Superior temporal gyrus (tissue), 1 donor: ENCODE results near the gene FBF1.
"Not testable (repeated sequence)": the region's sequence is repeated elsewhere in the genome, so short reads cannot be mapped to it uniquely, and the experiment has no call there.

Experiments
- DNase-seq: peaks from one replicate; pipeline ENCODE4 v3.0.0-alpha.2; 2016; ENCODE audit errors: extremely low spot score

FBF1 gene, protein sequence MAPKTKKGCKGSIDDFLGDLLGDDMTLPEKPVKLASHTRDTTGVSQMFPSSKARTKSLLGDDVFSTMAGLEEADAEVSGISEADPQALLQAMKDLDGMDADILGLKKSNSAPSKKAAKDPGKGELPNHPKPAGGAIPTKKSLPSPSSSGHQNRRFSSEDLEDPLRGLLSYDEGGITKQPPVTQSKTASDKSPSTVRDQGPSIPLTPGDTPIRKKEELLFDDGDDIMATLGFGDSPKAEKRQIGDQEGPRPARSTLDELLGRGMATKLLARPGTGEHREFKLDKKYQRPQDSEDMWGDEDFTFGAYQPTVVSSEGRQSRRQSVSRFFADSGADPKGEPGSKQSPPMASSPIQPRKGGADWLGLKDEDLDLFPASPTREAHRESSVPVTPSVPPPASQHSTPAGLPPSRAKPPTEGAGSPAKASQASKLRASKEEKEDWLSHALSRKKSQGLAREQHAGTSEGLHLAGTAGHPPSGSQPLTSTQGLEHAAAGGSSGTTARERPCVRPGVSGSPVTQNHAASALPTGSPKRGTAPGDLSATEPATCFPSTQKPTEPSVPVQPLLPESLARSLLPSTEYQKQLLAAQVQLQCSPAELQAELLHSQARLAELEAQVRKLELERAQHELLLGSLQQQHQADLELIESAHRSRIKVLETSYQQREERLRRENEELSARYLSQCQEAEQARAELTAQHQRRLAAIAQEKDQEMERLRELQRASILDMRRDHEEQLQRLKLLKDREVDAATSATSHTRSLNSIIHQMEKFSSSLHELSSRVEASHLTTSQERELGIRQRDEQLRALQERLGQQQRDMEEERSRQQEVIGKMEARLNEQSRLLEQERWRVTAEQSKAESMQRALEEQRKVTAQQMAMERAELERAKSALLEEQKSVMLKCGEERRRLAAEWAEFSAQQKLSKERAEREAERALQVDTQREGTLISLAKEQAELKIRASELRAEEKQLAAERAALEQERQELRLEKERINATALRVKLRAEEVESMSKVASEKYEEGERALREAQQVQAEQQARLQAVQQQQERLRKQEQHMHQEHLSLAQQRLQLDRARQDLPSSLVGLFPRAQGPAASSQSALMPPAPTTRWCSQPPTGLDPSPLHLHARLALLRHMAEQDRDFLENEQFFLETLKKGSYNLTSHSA

DNA sequence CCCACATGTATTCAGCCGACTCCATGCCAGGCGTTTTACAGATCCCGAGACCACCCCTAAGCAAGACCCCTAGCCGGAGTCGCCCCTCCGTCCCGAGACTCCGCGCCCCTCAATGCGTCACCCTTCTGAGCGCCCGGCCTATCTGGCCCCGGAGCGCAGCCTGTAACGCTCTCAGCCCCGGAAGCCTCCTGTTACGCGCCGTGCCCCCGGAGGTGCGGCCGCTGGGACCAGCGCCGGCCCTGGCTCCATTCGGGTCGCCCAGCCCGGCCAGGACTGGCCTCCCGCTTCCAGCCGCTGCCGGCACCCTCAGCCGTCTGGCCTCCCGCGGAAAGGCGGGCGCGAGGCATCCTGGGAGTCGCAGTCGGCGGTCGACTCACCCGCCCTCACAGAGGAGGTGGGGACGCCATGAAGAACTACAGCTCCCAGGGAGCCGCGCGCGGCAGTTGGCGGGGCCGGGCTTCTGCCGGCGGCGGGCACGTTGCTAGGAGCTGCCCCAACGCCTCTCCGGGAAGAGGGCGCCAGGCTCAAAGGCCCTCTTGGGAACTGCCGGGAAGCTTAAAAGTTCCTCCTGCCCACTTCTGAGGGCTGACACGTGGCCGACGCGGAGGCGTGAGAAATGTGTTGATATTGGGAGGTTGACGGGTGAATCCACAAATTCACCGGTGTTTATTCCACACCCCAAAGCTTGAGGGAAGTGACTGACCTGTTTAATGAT is at the start of gene FBF1:
FBF1 (minus strand) TSS at position 316 of the 715 bp plus-strand sequence. CDS start 2,893 bp downstream, outside the sequence.
- peak; percentile 95 for DNase-seq

DNA sequence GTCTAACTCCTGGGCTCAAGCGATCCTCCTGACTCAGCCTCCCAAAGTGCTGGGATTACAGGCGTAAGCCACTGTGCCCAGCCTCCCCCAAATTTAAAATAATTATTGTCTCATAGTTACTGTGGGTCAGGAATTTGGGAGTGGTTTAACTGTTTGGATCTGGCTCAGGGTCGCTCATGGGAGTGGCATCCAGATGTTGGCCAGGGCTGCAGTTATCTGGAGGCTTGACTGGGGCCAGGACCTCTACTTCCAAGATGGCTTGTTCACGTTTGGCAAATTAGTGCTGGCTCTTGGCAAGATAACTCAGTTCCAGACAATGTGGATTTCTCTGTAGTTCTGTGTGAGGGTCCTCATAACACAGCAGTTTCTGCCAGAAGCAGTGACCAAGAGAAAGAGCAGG is 46.2 kb upstream of the FBF1 start:
- no peak for DNase-seq

DNA sequence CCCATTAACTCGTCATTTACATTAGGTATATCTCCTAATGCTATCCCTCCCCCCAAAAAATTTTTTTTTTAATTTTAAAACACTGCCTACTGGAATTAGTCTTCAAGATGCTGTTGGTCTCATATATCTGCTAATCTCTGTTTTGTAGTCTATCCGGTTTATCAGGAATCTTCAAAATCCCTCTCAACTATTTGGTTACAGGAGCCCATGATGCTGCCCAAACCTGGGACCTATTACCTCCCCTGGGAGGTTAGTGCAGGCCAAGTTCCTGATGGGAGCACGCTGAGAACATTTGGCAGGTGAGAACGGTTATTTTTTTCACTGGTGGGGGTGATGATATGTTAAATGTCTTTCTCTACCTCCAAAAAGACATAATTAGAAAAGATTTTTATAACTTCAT is 45.1 kb upstream of the FBF1 start:
- no peak for DNase-seq

DNA sequence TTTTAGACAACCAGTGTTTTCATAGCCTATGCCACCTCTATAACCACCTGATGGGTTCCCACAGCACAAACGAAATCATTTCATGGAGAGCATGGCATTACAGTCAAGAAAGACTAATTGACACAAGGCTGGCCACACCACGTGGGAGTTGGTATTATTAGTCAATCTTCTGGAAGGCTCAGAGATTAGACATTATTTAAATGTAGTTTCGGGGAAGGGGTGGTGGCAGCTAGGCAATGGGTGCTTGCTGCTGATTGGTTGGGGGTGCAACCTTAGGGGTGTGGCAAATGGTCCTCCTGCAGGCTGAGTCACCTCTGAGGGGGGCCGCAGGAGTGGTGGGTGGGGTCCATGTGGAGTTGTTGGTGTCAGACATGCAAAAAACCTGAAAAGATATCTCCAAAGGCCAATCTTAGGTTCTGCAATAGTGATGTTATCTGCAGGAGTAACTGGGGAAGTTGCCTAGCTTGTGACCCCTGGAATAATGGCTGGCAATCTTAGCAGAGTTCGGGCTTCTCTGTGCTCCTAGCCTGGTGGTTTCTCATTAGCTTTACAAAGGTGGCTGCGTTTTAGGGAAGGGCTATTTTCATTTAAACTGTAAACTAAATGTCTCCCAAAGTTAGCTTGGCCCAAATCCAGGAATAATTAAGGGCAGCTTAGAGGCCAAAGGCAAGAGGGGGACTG is 42.8 kb upstream of the FBF1 start:
- DNase-seq = no peak

DNA sequence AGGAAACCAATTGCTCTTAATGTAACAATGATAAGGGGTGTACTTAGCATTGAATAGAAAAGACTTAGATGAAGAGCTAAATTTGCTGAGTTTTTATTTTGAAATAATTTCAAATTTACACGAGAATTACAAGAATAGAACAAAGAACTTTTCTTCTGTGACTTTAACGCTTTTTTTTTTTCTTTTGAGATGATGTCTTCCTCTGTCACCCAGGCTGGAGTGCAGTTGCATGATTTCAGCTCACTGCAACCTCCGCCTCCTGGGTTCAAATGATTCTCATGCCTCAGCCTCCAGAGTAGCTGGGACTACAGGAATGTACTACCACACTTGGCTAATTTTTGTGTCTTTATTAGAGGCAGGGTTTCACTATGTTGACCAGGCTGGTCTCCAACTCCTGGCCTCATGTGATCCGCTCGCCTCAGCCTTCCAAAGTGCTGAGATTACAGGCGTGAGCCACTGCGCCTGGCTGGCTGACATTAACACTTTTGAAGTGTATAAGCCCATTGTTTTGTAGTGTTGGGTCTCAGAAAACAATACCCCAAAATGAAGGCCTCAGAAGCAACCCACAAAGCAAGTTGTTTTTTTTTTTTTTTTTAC is 40.3 kb upstream of the FBF1 start:
- no peak for DNase-seq

DNA sequence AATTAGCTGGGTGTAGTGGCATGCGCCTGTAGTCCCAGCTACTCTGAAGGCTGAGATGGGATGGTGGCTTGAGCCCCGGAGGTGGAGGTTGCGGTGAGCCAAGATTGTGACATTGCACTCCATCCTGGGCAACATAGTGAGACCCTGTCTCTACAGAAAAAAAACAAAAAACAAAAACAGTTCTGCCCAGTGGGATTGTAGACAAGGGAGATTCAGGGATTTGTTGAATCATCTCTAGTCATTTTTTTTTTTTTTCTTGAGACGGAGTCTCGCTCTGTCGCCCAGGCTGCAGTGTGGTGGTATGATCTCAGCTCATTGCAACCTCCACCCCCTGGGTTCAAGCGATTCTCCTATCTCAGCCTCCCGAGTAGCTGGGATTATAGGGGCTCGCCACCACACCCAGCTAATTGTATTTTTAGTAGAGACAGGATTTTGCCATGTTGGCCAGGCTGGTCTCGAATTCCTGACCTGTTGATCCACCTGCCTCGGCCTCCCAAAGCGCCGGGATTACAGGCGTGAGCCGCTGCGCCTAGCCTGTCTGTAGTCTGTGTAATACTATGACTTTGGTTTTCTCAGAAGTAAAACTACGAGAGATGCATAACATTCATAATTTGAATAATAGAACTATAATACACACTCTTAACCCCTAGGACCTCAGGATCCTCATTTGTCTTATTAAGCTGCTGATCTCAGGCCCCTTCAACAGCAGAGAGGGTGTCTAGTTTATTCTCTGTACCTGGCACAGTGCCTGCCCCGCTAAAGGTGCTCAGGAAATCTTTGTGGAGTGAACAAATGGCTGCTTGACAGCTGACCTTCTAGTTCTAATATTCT is 39.6 kb upstream of the FBF1 start:
- no peak for DNase-seq

DNA sequence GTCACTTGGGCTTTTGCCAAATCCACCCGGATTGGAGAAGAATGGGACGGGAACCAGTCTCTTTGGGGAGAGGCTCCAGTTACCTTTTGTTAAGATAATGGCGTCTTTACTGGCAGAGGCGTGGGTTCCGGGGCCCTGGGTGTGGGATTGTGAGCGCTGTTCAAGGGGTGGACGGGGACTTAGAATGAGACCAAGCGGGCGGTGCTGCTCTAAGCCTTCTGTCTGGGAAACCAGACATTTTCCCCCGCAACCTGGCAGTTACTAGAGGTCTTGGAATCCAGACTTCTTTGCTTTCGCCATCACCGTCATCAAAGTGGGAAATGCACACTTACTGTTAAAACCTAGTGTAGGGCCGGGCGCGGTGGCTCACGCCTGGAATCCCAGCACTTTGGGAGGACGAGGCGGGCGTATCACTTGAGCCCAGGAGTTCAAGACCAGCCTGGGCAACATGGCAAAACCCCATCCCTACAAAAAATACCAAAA is 38.9 kb upstream of the FBF1 start:
- DNase-seq = no peak

DNA sequence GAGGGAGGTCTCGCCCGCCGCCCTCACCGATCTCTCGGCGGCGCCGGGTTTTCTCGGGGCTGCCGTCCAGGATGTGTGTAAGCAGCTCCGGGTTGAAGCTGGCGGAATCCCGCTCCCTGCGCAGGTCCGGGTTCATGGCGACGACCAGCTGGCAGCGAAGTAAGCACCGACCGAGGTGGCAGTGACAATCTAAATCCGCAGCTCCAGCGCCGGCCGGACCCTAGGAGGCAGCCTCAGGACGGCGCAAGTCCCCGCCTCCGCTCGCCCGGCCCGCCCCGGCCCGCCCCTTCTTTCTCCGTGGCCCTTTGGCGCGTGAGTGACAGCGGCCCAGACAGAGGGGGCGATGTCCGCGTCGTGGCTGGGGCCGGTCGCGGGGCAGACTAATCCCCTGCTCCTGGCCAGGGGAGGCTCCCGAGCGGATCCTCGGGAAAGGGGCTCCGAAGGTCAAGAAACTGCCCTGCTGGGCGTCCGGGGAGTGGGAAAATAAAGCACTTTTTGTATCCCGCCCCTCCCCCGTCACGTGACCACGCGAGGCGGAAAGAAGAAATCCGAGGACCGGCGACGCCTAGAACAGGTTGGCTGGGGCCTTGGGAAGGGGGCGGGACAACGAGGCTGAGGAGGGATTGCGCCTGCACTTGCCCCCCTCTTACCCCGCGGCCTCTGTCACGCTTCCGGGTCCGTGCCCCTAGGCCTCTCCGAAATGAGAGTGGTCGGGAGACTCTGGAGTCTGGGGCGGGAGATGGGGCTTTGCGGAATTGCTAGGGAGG is 38.3 kb upstream of the FBF1 start, which contains the start of the genes ACOX1 and TEN1:
ACOX1 (minus strand) TSS at position 229 of the 767 bp plus-strand sequence; CDS start at position 136, 93 bp downstream.
TEN1 (plus strand) TSS at position 303 of the 767 bp plus-strand sequence. CDS start 6,953 bp downstream, outside the sequence.
- peak; percentile 96 for DNase-seq

DNA sequence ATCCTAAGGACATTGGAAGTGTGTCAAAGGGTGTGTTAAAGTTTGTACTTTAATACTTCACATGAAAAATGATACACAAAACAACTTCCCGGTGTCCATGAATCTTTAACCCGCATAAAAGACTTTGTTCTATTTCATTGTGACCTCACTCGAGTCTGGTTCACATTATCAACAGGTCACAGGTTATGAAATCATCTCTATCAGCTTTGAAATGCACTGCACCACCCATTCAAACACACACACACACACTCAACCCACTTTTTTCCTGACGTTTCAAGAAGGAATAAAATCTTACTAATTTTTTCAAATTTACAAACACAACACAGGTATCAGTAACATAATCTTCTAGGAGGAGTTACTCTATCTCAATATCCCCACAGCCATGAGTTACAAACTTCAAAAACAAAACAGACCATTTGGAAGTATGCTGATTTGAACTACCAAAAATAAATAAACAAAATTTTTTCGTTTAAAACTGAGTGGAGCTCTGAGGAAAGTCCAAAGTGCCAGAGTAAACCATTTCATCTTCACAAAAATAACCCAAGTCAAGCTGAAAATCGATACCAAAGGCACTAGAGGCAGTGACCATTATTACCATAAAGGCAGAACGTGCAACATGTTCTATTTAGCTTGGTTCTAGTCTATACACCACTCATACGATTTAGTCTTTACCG is 35.5 kb upstream of the FBF1 start:
- DNase-seq = no peak

DNA sequence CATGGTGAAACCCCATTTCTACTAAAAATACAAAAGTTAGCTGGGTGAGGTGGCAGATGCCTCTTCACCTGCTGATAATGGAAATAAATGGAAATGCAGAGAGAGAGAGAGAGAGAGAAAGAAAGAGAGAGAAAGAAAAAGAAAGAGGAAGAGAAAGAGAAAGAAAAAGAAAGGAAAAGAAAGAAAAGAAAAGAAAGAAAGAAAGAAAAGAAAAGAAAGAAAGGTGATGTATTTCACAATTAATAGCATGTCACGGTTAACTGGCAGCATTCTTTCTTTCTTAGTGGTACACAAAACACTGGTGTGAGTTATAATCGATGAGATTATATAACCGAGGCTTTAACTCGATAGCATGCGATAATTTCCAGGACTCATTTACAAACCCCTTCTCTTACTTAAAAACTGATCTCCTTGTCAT is 34.9 kb upstream of the FBF1 start:
- no peak for DNase-seq

DNA sequence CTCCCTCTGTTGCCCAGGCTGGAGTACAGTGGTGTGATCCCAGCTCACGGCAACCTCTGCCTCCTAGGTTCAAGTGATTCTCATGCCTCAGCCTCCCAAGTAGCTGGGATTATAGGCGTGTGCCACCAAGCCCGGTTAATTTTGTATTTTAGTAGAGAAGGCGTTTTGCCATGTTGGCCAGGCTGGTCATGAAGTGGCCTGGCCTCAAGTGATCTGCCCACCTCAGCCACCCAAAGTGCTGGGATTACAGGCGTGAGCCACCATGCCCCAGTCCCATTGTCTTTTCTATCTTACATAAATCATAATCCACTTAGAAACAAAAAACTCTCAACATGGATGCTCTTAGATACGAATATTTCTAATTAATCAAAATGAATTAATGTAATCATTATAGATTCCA is 34.3 kb upstream of the FBF1 start:
- not testable (repeated sequence) for DNase-seq

DNA sequence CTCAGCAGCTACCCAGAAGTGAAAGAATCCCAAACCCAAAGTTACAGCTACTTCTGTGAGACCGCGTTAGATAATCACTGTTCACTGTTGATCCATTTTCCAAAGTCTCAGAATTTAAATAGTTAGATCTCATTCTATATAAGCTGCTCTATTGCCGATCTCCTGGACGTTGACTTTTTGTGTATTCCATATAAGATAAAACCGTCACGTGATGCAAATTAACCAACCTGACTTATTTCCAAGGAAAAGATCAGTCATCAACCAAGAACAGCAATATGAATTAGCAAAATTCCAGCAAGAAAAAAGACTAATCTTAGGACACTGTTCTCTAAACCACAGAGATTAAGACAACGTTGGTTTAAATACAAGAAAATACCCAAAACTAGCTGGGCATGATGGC is 29.8 kb upstream of the FBF1 start:
- DNase-seq = no peak

DNA sequence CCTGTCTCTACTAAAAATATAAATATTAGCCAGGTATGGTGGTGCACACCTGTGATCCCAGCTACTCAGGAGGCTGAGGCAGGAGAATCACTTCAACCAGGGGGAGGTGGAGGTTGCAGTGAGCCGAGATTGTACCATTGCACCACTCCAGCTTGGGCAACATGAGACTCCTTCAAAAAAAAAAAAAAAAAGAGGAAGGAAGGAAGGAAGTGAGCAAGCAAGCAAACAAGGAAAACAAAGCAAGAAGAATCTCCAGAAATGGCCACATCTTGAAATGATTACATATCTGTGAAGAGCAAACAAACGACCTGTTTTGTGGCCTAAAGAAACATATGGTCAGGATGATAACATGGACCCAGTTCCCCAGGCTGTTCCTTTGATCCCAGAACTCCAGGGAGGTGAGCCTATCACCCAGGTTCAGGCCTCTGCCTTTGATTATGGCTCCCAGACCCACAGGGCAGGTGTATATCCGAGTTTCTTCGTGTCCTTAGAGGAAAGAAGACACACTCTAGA is 29.2 kb upstream of the FBF1 start:
- no peak for DNase-seq

DNA sequence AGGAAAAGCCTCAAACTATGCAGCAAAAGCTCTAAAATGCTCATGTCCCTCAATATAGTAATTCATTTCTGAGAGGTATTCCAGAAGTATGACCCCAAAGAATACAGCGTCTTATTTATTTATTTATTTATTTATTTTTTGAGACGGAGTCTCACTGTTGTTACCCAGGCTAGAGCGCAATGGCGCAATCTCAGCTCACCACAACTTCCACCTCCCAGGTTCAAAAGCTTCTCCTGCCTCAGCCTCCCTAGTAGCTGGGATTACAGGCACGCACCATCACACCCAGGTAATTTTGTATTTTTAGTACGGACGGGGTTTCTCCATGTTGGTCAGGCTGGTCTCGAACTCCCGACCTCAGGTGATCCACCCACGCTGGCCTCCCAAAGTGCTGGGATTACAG is 28.2 kb upstream of the FBF1 start:
- DNase-seq = not testable (repeated sequence)

DNA sequence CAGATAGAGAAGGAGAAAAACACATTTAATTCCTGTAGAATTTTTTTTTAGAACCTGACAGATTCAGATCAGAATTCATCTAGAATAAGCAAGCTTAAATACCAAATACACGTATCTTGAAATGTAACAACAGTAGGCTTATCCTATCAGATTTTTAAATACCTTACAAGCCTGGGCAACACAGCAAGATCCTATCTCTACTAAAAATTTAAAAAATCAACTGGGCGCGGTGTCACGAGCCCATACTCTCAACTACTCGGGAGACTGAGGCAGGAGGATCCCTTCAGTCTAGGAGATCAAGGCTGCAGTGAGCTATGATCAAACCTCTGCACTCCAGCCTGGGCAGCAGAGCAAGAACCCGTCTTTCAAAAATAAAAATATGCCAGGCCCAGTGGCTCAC is 24.6 kb upstream of the FBF1 start:
- DNase-seq = no peak

DNA sequence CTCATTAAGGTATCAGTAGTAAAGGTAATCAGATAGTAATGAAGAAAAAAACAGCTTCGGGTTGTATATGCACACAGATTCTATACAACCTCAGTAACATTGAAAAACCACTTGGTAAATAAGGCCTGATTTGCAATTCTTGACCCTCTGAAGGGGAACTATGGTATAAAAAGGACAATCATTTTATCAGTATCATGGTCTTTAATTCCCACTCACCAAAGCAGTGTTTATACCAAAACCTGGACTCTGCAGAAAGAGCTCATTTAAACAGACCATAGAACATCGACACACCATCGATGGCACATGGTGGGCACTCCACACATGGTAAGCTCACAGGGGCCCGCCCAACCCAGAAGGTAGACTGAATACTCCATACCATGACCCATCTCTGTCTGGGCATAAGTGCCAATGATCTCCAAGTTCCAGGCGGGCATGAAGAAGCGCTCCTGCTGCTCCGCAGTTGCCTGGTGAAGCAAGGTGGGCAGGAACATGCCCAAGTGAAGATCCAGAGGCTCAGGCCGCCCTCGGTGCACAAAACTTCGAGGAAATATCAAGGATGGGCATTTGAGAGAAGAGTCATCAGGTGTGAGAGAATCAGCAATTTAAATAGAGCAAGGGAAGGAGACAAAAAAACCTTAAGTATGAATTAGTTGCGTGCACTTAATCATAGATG is 19.1 kb upstream of the FBF1 start:
- DNase-seq = no peak
